ENCODE measurements around the gene KCTD15.

KCTD15 gene

DNA sequence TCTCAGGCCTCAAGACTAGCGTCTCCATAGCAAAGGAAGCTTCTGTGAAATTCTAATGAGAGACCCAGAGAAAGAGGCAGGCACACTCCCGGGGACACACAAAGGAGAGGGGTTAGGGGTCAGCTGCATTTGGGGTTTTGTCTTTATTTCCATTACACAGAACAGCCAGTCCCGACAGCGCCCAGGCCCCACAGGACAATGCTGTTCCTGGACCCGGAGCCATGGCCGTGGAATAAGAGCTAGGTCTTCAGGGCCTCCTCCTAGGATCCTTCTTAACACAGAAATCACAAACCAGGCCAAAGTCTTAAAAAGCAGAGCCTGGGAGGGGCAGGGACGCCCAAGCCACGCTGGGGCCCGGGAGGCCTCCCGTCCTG is 22.8 kb downstream of the KCTD15 start:
- Histone ChIP-seq H3K4me1 (ENCODE audit: insufficient read depth, low read length, severe bottlenecking) (no peaks in the 10 kb centered on the region), H4K20me1 (ENCODE audit: insufficient read depth, low read length) (no peaks in the 10 kb centered on the region), H3K36me3 (ENCODE audit: insufficient read depth, low read length) (no peaks in the 10 kb centered on the region), H2AFZ (ENCODE audit: low read length) (no peak overlapping the region), H3K9me3 (ENCODE audit: low read length) (no peaks in the 10 kb centered on the region), H3K27me3 (ENCODE audit: insufficient read depth, low read length) (no peaks in the 10 kb centered on the region), H3K4me3 (ENCODE audit: low read depth, low read length, poor library complexity, severe bottlenecking) (no peak overlapping the region), H3K9ac (ENCODE audit: low read length) (no peak overlapping the region), H3K27ac (ENCODE audit: low read depth, low read length, poor library complexity, severe bottlenecking) (no peak overlapping the region), H3K9me2 (ENCODE audit: low read depth, low read length) (no peaks in the 10 kb centered on the region), H3F3A (ENCODE audit: insufficient read depth, low read length) (no peaks in the 10 kb centered on the region), H3K79me2 (ENCODE audit: insufficient read depth, low read length) (no peaks in the 10 kb centered on the region), H3K4me2 (ENCODE audit: low read length) (no peak overlapping the region)
- TF ChIP-seq, protein P1, sequence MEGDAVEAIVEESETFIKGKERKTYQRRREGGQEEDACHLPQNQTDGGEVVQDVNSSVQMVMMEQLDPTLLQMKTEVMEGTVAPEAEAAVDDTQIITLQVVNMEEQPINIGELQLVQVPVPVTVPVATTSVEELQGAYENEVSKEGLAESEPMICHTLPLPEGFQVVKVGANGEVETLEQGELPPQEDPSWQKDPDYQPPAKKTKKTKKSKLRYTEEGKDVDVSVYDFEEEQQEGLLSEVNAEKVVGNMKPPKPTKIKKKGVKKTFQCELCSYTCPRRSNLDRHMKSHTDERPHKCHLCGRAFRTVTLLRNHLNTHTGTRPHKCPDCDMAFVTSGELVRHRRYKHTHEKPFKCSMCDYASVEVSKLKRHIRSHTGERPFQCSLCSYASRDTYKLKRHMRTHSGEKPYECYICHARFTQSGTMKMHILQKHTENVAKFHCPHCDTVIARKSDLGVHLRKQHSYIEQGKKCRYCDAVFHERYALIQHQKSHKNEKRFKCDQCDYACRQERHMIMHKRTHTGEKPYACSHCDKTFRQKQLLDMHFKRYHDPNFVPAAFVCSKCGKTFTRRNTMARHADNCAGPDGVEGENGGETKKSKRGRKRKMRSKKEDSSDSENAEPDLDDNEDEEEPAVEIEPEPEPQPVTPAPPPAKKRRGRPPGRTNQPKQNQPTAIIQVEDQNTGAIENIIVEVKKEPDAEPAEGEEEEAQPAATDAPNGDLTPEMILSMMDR (IDR thresholded peaks at IDR 0.05; ENCODE audit: low read length), result no peak
- TF ChIP-seq EZH2 (IDR thresholded peaks at IDR 0.05; ENCODE audit: borderline replicate concordance, low read length), result no peak

- Histone ChIP-seq H3K4me2 (ENCODE audit: low read length) (no peak overlapping the region), H3K27me3 (ENCODE audit: insufficient read depth, low read length) (no peaks in the 10 kb centered on the region), H3K9ac (ENCODE audit: low read length) (no peak overlapping the region), H4K20me1 (ENCODE audit: insufficient read depth, low read length) (no peaks in the 10 kb centered on the region), H3K4me3 (ENCODE audit: low read depth, low read length, poor library complexity, severe bottlenecking) (no peak overlapping the region), H3K9me2 (ENCODE audit: low read depth, low read length) (no peaks in the 10 kb centered on the region), H3K9me3 (ENCODE audit: low read length) (no peaks in the 10 kb centered on the region), H3K79me2 (ENCODE audit: insufficient read depth, low read length) (no peaks in the 10 kb centered on the region), H3K36me3 (ENCODE audit: insufficient read depth, low read length) (no peaks in the 10 kb centered on the region), H3F3A (ENCODE audit: insufficient read depth, low read length) (no peaks in the 10 kb centered on the region), H3K27ac (ENCODE audit: low read depth, low read length, poor library complexity, severe bottlenecking) (no peak overlapping the region), H2AFZ (ENCODE audit: low read length) (no peak overlapping the region), H3K4me1 (ENCODE audit: insufficient read depth, low read length, severe bottlenecking) (no peaks in the 10 kb centered on the region)
- TF ChIP-seq, protein P1 (IDR thresholded peaks at IDR 0.05; ENCODE audit: low read length), result no peak
- TF ChIP-seq EZH2 (IDR thresholded peaks at IDR 0.05; ENCODE audit: borderline replicate concordance, low read length), result no peak
Measured at GRCh38 chr19:33819880-33820781, 23.5 kb downstream of the KCTD15 start.

GRCh38 chr19:33821871-33822270 is 25.2 kb downstream of the KCTD15 start:
- Histone ChIP-seq H3K9me2 (ENCODE audit: low read depth, low read length) (no peaks in the 10 kb centered on the region), H3K36me3 (ENCODE audit: insufficient read depth, low read length) (no peaks in the 10 kb centered on the region), H3K27me3 (ENCODE audit: insufficient read depth, low read length) (no peaks in the 10 kb centered on the region), H3K9me3 (ENCODE audit: low read length) (no peaks in the 10 kb centered on the region), H3K79me2 (ENCODE audit: insufficient read depth, low read length) (no peaks in the 10 kb centered on the region), H3K9ac (ENCODE audit: low read length) (no peak overlapping the region), H3K4me2 (ENCODE audit: low read length) (no peak overlapping the region), H3F3A (ENCODE audit: insufficient read depth, low read length) (no peaks in the 10 kb centered on the region), H3K4me1 (ENCODE audit: insufficient read depth, low read length, severe bottlenecking) (no peaks in the 10 kb centered on the region), H4K20me1 (ENCODE audit: insufficient read depth, low read length) (no peaks in the 10 kb centered on the region), H2AFZ (ENCODE audit: low read length) (no peak overlapping the region), H3K27ac (ENCODE audit: low read depth, low read length, poor library complexity, severe bottlenecking) (no peak overlapping the region), H3K4me3 (ENCODE audit: low read depth, low read length, poor library complexity, severe bottlenecking) (no peak overlapping the region)
- no peak for TF ChIP-seq EZH2 (IDR thresholded peaks at IDR 0.05; ENCODE audit: borderline replicate concordance, low read length)
- TF ChIP-seq, protein P1 (IDR thresholded peaks at IDR 0.05; ENCODE audit: low read length), result no peak
